ENCODE results near the gene GPR141. TPM values are rescaled to one million over a fixed set of nuclear protein-coding genes. Genes with fewer than 3 reads are reported as not detected.

The GPR141 gene
- total RNA-seq, 1 experiment from 2014 or later = not detected

DNA sequence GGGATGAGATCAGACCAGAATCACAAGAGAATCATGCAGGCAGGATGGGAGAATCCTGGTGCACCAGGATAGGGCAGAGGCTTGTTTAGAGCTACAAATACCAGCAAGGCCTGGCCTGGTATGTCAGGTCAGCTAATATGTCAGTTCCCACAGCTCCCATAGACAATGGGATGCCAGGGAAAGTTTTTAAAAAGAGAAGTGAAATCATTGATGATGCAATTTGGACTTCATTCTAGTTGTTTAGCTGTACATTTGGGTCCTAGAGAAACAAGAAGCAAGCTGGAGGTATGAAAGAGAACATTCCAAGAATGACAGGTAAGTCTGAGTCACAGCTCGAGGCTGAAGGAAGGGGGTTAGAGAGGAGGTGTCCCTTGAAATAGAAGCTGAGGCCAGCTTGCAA lies 45.2 kb downstream of the GPR141 start:
- DNase-seq (ENCODE audit: low read depth, low spot score) = no peak
- Histone ChIP-seq H3K9ac (ENCODE audit: low read length) (no peak overlapping the region), H3K9me3 (ENCODE audit: control insufficient read depth in 1 of 2, insufficient read depth in 1 of 2, low read depth in 1 of 2, low read length in 2 of 2) (no peaks in the 10 kb centered on the region), H3K4me1 (ENCODE audit: control insufficient read depth in 1 of 2, insufficient read depth in 2 of 2, low read length in 2 of 2) (no peaks in the 10 kb centered on the region), H4K20me1 (ENCODE audit: insufficient read depth) (no peaks in the 10 kb centered on the region), H3K4me2 (ENCODE audit: low read length) (no peak overlapping the region), H3K79me2 (ENCODE audit: insufficient read depth, low read length) (no peaks in the 10 kb centered on the region), H2AFZ (ENCODE audit: low read depth, low read length, poor library complexity, severe bottlenecking) (no peak overlapping the region), H3K9me2 (ENCODE audit: insufficient read depth) (no peaks in the 10 kb centered on the region), H3K4me3 (replicated peaks in 1 of 2; ENCODE audit: low read depth in 1 of 2, low read length in 2 of 2) (no peak overlapping the region), H3K27me3 (ENCODE audit: insufficient read depth, low read length) (peaks cover 15% of the 10 kb centered on the region; the same call in 1 of the 2 replicates), H3K27ac (ENCODE audit: low read depth, low read length) (no peak overlapping the region), H3K36me3 (ENCODE audit: control insufficient read depth in 1 of 2, insufficient read depth in 2 of 2, low read length in 2 of 2) (no peaks in the 10 kb centered on the region)
- POLR2A ChIA-PET = no interaction called here
- no peak for TF ChIP-seq EZH2phosphoT487 (IDR thresholded peaks at IDR 0.05; ENCODE audit: borderline replicate concordance)
- TF ChIP-seq ELF1 (IDR thresholded peaks at IDR 0.05; ENCODE audit: borderline replicate concordance, low read depth) = no peak
- TF ChIP-seq SIN3A (IDR thresholded peaks at IDR 0.05; ENCODE audit: low read depth) = no peak
- no peak for TF ChIP-seq SRF (IDR thresholded peaks at IDR 0.05; ENCODE audit: low read depth)
- TF ChIP-seq, protein P1, sequence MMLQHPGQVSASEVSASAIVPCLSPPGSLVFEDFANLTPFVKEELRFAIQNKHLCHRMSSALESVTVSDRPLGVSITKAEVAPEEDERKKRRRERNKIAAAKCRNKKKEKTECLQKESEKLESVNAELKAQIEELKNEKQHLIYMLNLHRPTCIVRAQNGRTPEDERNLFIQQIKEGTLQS (IDR thresholded peaks at IDR 0.05) = no peak
- no peak for TF ChIP-seq ZFX (IDR thresholded peaks at IDR 0.05)
- no peak for TF ChIP-seq TCF7L2 (IDR thresholded peaks at IDR 0.05; ENCODE audit: borderline replicate concordance, extremely low read depth, insufficient read depth, insufficient read length)
- TF ChIP-seq ZNF274 (IDR thresholded peaks at IDR 0.05; ENCODE audit: low read depth, low read length) = no peak
- no peak for TF ChIP-seq FOSL1 (IDR thresholded peaks at IDR 0.05; ENCODE audit: low read depth)
- TF ChIP-seq CBX3 (IDR thresholded peaks at IDR 0.05; ENCODE audit: low read depth) = no peak
- TF ChIP-seq, protein P2, sequence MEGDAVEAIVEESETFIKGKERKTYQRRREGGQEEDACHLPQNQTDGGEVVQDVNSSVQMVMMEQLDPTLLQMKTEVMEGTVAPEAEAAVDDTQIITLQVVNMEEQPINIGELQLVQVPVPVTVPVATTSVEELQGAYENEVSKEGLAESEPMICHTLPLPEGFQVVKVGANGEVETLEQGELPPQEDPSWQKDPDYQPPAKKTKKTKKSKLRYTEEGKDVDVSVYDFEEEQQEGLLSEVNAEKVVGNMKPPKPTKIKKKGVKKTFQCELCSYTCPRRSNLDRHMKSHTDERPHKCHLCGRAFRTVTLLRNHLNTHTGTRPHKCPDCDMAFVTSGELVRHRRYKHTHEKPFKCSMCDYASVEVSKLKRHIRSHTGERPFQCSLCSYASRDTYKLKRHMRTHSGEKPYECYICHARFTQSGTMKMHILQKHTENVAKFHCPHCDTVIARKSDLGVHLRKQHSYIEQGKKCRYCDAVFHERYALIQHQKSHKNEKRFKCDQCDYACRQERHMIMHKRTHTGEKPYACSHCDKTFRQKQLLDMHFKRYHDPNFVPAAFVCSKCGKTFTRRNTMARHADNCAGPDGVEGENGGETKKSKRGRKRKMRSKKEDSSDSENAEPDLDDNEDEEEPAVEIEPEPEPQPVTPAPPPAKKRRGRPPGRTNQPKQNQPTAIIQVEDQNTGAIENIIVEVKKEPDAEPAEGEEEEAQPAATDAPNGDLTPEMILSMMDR (IDR thresholded peaks at IDR 0.05 in 2 of 3, conservative IDR thresholded peaks at IDR 0.05 in 1 of 3; ENCODE audit: borderline replicate concordance in 1 of 3, insufficient read depth in 1 of 3, low read depth in 2 of 3, low read length in 2 of 3) = no peak
- no peak for TF ChIP-seq SP1 (IDR thresholded peaks at IDR 0.05; ENCODE audit: low read depth)
- intact Hi-C loops (cut with micrococcal nuclease) = no loop called here
- CTCF ChIA-PET = no interaction called here
- no TSS peak for BruUV-seq (replicated peaks)
- ATAC-seq = no peak
- RAD21 ChIA-PET (ENCODE audit: low non-redundant PET in 1 of 2, low total read pairs in 2 of 2, uncharacterized antibody in 2 of 2, unreplicated experiment in 2 of 2) = no interaction called here
